D721Med (cell line): ENCODE results near the gene SRPK3.

ENCODE experiments used
- DNase-seq: peaks from one replicate; pipeline ENCODE4 v3.0.0; 2011; ENCODE audit warnings: low spot score; ENCODE audit not compliant: insufficient read length
- FAIRE-seq: peaks from 2 replicates; lab custom pipeline; 2011; peaks lifted over from hg19 to GRCh38; lab: Jason Lieb, UNC
- TF ChIP-seq, protein P1 (sequence below): IDR thresholded peaks from 2 replicates; pipeline ENCODE4 v1.5.1; 2012; ENCODE audit warnings: mild to moderate bottlenecking, control low read depth; ENCODE audit not compliant: insufficient read depth; ENCODE audit errors: missing control alignments

SRPK3 gene

GRCh38 chrX:153801669-153802068, 20.8 kb downstream of the SRPK3 start:
- DNase-seq (no peak), FAIRE-seq (no peak)
- TF ChIP-seq, protein P1, sequence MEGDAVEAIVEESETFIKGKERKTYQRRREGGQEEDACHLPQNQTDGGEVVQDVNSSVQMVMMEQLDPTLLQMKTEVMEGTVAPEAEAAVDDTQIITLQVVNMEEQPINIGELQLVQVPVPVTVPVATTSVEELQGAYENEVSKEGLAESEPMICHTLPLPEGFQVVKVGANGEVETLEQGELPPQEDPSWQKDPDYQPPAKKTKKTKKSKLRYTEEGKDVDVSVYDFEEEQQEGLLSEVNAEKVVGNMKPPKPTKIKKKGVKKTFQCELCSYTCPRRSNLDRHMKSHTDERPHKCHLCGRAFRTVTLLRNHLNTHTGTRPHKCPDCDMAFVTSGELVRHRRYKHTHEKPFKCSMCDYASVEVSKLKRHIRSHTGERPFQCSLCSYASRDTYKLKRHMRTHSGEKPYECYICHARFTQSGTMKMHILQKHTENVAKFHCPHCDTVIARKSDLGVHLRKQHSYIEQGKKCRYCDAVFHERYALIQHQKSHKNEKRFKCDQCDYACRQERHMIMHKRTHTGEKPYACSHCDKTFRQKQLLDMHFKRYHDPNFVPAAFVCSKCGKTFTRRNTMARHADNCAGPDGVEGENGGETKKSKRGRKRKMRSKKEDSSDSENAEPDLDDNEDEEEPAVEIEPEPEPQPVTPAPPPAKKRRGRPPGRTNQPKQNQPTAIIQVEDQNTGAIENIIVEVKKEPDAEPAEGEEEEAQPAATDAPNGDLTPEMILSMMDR, result no peak

DNA sequence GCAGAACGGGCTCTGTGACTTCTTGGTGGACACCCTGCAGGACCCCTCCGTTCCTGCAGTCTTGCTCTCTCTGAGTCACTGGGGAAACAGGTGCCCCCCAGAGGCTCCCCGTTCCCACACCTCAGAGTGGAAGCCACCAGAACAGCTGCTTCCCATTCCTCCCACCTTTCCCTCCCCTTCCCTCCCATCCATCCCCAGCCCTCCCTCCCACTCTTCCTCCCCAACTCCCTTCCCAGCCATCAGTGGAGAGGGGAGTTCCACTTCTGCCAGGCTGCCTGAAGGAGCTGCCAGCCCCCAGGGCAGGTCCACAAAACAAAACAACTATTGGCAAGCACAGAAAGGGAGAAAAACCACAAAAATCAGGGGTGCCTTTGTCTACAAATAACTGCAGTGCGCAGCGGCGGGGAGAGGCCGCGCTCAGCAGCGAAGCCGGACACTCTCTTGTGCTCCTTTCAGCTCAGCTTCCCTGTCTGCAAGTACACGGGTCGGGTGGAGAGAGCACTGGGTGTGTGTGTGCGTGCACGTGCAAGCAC, 21.7 kb downstream of the SRPK3 start:
- FAIRE-seq, result no peak
- TF ChIP-seq, protein P1, result no peak
- no peak for DNase-seq

DNA sequence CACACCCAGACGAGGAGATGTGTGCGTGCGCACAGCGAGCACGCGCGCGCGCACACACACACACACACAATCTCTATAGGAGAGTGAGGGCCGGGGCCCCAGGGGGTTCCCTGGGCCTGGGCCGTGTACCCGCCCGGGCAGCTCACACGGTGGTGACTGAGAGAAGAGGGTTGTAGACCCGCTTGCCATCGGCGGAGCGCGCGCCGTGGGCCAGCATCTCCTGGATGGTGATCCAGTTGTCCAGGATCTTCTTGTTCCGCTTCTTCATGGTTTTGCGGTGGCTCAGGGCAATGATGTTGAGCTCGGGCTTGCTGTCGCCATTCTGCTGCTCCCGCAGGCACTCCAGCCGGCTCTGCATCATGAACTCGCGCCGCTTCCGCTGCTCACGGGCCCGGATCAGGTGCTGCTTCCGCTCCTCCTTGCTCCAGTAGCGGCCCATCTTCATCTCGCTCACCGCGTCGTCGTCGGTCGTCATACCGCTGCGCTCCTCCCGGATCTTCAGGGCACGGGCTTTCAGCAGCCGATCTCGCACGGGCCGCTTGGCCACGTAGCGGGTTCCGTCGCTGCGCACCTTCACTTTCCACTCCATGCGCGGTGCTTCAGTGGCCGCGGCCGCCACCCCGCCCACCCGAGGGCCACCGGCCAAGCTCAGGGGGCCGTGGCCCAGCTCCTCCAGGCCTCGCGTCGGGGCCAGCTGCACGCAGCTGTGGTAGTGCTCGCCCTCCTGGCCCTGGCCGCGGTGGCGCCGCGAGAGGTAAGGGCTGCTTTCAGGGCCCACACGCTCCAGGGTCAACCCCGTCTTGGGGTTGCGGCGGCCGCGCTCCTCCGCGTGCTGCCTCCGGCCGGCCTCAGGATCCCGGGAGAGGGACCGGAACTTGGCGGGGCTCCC, 22.6 kb downstream of the SRPK3 start:
- no peak for FAIRE-seq
- TF ChIP-seq, protein P1, result no peak
- DNase-seq, result no peak

DNA sequence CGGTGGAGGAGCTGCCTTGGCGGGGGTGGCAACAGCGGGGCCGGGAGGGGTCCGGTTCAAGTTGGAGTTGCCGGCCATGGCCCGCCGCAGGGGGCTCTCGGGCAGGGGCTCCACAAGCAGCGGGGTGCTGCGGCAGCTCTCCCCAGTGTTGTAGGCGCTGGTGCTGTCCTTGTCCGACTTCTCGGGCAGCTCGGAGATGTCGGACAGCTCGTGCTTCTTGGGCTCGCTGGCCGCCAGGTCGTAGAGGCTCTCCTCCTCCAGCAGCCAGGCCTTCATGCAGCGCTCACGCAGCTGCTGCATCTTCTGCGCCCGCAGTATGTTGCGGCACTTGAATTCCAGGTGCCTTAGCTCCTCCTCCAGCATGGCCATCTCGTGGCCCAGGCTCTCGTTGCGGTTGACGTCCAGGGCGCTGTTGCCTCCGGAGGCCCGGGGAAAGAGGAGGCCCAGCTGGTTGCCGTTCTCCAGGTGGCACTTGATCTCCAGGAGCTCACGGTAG, 23.3 kb downstream of the SRPK3 start:
- FAIRE-seq (no peak), DNase-seq (no peak)
- TF ChIP-seq, protein P1, result no peak

GRCh38 chrX:153804621-153805020, 23.8 kb downstream of the SRPK3 start:
- DNase-seq, result no peak
- TF ChIP-seq, protein P1, result no peak
- no peak for FAIRE-seq

GRCh38 chrX:153805436-153805835, 24.6 kb downstream of the SRPK3 start:
- FAIRE-seq (no peak), DNase-seq (no peak)
- TF ChIP-seq, protein P1, result no peak
